Activated CD4-positive, alpha-beta T cell treated with anti-CD3 and anti-CD28 coated beads, Interleukin-2, amount 50 U/mL, for 24 hours (primary cell): ENCODE measurements around the gene ZNF865.
A peak's percentile ranks its signal among the peaks of the same experiment; 100 is the strongest.

Experiments used
- DNase-seq, 2 donors: peaks; one replicate each; pipeline ENCODE4 v3.0.0-alpha.2; 2020; ENCODE audit warnings: low read depth in 1 of 2, low spot score in 1 of 2

ZNF865 gene

GRCh38 chr19:55644191-55644833 is 38.9 kb downstream of the ZNF865 start:
- DNase-seq, result no peak

- no peak for DNase-seq
These were observed 39.5 kb downstream of the ZNF865 start for GRCh38 chr19:55644842-55645511.

GRCh38 chr19:55645512-55645881 is 40.0 kb downstream of the ZNF865 start:
- no peak for DNase-seq

GRCh38 chr19:55646889-55647731 is 41.7 kb downstream of the ZNF865 start:
- no peak for DNase-seq

GRCh38 chr19:55647732-55648584 is 42.5 kb downstream of the ZNF865 start, which contains the start of gene CCDC106:
Gene CCDC106 (plus strand): TSS chr19:55648212. CDS start chr19:55649047, 835 bp downstream.
- DNase-seq, result no peak

GRCh38 chr19:55648585-55649267 is 43.3 kb downstream of the ZNF865 start:
- no peak for DNase-seq

- DNase-seq, result no peak
These were observed 44.0 kb downstream of the ZNF865 start for GRCh38 chr19:55649268-55650125.

- no peak for DNase-seq
These were observed 44.7 kb downstream of the ZNF865 start for GRCh38 chr19:55650126-55650557.

- no peak for DNase-seq
These were observed 45.3 kb downstream of the ZNF865 start for GRCh38 chr19:55650602-55651230.

- no peak for DNase-seq
These were observed 45.8 kb downstream of the ZNF865 start for GRCh38 chr19:55651236-55651635.

GRCh38 chr19:55652311-55653128 is 47.1 kb downstream of the ZNF865 start:
- DNase-seq, result no peak

GRCh38 chr19:55653651-55654322 is 48.3 kb downstream of the ZNF865 start:
- peak; percentile 97 to 99 for DNase-seq

- peak; percentile 93 to 98 for DNase-seq
These were observed 48.9 kb downstream of the ZNF865 start for GRCh38 chr19:55654323-55654867.

GRCh38 chr19:55654868-55655647 is 49.6 kb downstream of the ZNF865 start, which contains the start of gene U2AF2:
Gene U2AF2 (plus strand): TSS chr19:55655035. CDS start chr19:55655105, 70 bp downstream.
- DNase-seq, result peak; percentile 91 to 93

GRCh38 chr19:55655648-55656040 is 50.2 kb downstream of the ZNF865 start:
- DNase-seq, result no peak

GRCh38 chr19:55656552-55656951 is 51.1 kb downstream of the ZNF865 start:
- DNase-seq, result no peak
